ENCODE data around the gene MT1X. TPM values are rescaled to one million over a fixed set of nuclear protein-coding genes. Genes with fewer than 3 reads are reported as not detected.

MT1X gene
- total and polyA plus RNA-seq, 2 experiments from 2014 or later = 293 to 942 TPM

DNA sequence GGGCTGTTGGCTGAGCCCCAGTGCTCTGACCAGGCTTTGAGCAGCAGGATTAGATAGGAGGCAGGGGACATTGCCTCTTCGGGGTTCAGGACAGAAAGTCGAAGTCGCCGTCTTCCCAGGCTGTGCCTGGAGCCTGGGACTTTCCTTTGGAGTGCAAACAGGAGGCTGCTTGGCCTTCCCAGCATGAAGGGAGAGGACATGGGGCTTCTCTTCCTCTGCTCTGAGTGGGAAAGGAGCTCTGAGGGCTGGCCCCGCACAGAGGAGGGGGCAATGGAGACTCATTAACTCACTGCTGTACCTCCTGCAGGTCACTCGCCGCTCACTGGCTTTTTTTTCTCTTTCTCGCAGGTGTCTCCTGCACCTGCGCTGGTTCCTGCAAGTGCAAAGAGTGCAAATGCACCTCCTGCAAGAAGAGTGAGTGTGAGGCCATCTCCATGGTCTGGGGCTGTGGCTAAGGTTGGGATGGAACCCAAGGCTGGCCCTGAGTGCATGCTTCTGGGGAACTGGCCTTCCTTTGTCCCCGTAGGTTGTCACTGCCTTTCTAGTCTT, 23.9 kb upstream of the MT1X start:
- no peak overlapping the region for H3K27ac Mint-ChIP-seq
- peaks cover 24% of the 10 kb centered on the region for H3K4me1 Mint-ChIP-seq
- H2AFZ ChIP-seq = peak overlapping the region; percentile 80
- peak overlapping the region; percentile 90 for H3K4me2 ChIP-seq
- H3K79me2 ChIP-seq (replicated peaks; ENCODE audit: insufficient read depth) = no peaks in the 10 kb centered on the region
- peaks cover 75% of the 10 kb centered on the region for H3K27me3 ChIP-seq (ENCODE audit: insufficient read depth)
- no peaks in the 10 kb centered on the region for H4K20me1 ChIP-seq (replicated peaks; ENCODE audit: insufficient read depth)
- TF ChIP-seq, protein P1, sequence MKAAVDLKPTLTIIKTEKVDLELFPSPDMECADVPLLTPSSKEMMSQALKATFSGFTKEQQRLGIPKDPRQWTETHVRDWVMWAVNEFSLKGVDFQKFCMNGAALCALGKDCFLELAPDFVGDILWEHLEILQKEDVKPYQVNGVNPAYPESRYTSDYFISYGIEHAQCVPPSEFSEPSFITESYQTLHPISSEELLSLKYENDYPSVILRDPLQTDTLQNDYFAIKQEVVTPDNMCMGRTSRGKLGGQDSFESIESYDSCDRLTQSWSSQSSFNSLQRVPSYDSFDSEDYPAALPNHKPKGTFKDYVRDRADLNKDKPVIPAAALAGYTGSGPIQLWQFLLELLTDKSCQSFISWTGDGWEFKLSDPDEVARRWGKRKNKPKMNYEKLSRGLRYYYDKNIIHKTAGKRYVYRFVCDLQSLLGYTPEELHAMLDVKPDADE (IDR thresholded peaks at IDR 0.05) = no peak
- TF ChIP-seq, protein P2, sequence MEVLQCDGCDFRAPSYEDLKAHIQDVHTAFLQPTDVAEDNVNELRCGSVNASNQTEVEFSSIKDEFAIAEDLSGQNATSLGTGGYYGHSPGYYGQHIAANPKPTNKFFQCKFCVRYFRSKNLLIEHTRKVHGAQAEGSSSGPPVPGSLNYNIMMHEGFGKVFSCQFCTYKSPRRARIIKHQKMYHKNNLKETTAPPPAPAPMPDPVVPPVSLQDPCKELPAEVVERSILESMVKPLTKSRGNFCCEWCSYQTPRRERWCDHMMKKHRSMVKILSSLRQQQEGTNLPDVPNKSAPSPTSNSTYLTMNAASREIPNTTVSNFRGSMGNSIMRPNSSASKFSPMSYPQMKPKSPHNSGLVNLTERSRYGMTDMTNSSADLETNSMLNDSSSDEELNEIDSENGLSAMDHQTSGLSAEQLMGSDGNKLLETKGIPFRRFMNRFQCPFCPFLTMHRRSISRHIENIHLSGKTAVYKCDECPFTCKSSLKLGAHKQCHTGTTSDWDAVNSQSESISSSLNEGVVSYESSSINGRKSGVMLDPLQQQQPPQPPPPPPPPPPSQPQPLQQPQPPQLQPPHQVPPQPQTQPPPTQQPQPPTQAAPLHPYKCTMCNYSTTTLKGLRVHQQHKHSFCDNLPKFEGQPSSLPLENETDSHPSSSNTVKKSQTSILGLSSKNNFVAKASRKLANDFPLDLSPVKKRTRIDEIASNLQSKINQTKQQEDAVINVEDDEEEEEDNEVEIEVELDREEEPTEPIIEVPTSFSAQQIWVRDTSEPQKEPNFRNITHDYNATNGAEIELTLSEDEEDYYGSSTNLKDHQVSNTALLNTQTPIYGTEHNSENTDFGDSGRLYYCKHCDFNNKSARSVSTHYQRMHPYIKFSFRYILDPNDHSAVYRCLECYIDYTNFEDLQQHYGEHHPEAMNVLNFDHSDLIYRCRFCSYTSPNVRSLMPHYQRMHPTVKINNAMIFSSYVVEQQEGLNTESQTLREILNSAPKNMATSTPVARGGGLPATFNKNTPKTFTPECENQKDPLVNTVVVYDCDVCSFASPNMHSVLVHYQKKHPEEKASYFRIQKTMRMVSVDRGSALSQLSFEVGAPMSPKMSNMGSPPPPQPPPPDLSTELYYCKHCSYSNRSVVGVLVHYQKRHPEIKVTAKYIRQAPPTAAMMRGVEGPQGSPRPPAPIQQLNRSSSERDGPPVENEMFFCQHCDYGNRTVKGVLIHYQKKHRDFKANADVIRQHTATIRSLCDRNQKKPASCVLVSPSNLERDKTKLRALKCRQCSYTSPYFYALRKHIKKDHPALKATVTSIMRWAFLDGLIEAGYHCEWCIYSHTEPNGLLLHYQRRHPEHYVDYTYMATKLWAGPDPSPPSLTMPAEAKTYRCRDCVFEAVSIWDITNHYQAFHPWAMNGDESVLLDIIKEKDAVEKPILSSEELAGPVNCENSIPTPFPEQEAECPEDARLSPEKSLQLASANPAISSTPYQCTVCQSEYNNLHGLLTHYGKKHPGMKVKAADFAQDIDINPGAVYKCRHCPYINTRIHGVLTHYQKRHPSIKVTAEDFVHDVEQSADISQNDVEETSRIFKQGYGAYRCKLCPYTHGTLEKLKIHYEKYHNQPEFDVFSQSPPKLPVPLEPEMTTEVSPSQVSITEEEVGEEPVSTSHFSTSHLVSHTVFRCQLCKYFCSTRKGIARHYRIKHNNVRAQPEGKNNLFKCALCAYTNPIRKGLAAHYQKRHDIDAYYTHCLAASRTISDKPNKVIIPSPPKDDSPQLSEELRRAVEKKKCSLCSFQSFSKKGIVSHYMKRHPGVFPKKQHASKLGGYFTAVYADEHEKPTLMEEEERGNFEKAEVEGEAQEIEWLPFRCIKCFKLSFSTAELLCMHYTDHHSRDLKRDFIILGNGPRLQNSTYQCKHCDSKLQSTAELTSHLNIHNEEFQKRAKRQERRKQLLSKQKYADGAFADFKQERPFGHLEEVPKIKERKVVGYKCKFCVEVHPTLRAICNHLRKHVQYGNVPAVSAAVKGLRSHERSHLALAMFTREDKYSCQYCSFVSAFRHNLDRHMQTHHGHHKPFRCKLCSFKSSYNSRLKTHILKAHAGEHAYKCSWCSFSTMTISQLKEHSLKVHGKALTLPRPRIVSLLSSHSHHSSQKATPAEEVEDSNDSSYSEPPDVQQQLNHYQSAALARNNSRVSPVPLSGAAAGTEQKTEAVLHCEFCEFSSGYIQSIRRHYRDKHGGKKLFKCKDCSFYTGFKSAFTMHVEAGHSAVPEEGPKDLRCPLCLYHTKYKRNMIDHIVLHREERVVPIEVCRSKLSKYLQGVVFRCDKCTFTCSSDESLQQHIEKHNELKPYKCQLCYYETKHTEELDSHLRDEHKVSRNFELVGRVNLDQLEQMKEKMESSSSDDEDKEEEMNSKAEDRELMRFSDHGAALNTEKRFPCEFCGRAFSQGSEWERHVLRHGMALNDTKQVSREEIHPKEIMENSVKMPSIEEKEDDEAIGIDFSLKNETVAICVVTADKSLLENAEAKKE (CRISPR knock-in tag; IDR thresholded peaks at IDR 0.05) = no peak
- no peak for TF ChIP-seq EZH2 (IDR thresholded peaks at IDR 0.05; ENCODE audit: low read depth, unreplicated experiment)
- TF ChIP-seq EZH2phosphoT487 (IDR thresholded peaks at IDR 0.05; ENCODE audit: unreplicated experiment) = no peak
- no peak for TF ChIP-seq ZNF114 (CRISPR knock-in tag; IDR thresholded peaks at IDR 0.05)
- TF ChIP-seq ZNF331 (CRISPR knock-in tag; IDR thresholded peaks at IDR 0.05; ENCODE audit: low read depth) = no peak
- TF ChIP-seq NANOG (IDR thresholded peaks at IDR 0.05; ENCODE audit: borderline replicate concordance) = no peak
- no peak for TF ChIP-seq POLR2AphosphoS5 (IDR thresholded peaks at IDR 0.05; ENCODE audit: low read depth)
- TF ChIP-seq CREB1 (CRISPR knock-in tag; IDR thresholded peaks at IDR 0.05; ENCODE audit: low read depth) = no peak
- no peak for TF ChIP-seq CTCF (conservative IDR thresholded peaks at IDR 0.05; ENCODE audit: low read depth in 2 of 2)
- no peak for DNase-seq (ENCODE audit: low spot score)
- peaks cover 1% of the 10 kb centered on the region; the same call in 1 of the 2 replicates for H3F3A ChIP-seq (replicated peaks; ENCODE audit: low read depth)
- no peaks in the 10 kb centered on the region for H3K9me2 ChIP-seq (ENCODE audit: insufficient read depth)
- no peaks in the 10 kb centered on the region; the same call in 1 of the 2 replicates for H3K36me3 ChIP-seq (ENCODE audit: insufficient read depth)
- peaks cover 69% of the 10 kb centered on the region for H3K27me3 Mint-ChIP-seq (ENCODE audit: insufficient read depth, low read depth, poor library complexity)
- no peaks in the 10 kb centered on the region for H3K9me3 Mint-ChIP-seq
- H3K36me3 Mint-ChIP-seq (ENCODE audit: low read depth) = peaks cover 22% of the 10 kb centered on the region; the same call in 2 of the 3 replicates
- peak overlapping the region; percentile 82 for H3K4me3 ChIP-seq
- H3K4me3 Mint-ChIP-seq = peak overlapping the region; percentile 90
- H3K27ac ChIP-seq (ENCODE audit: low read depth) = no peak overlapping the region
- H3K4me1 ChIP-seq (ENCODE audit: insufficient read depth) = peaks cover 21% of the 10 kb centered on the region
- ATAC-seq = peak; percentile 17
